Endodermal cell (in vitro differentiated cells): ENCODE measurements around the gene ABHD8. TPM values are rescaled to one million over a fixed set of nuclear protein-coding genes. Genes with fewer than 3 reads are reported as not detected.

Experiments
- DNase-seq: peaks from one replicate; pipeline ENCODE4 v3.0.0-alpha.2; 2017
- H3K27ac ChIP-seq: 2 replicates; pipeline ENCODE4 v1.5.1; 2013; ENCODE audit warnings: mild to moderate bottlenecking, low read depth, low read length, moderate library complexity
- H3K27me3 ChIP-seq: 2 replicates; pipeline ENCODE4 v1.6.1; 2013; ENCODE audit warnings: mild to moderate bottlenecking, low read length, moderate library complexity; ENCODE audit not compliant: insufficient read depth, control insufficient read depth, poor library complexity, severe bottlenecking
- H3K36me3 ChIP-seq: 2 replicates; pipeline ENCODE4 v1.7.0; 2013; ENCODE audit warnings: mild to moderate bottlenecking, low read length, moderate library complexity; ENCODE audit not compliant: control insufficient read depth, insufficient read depth
- H3K4me1 ChIP-seq: one replicate; pipeline ENCODE4 v1.7.0; 2013; ENCODE audit warnings: low read length; ENCODE audit not compliant: control insufficient read depth, insufficient read depth
- H3K4me3 ChIP-seq: 2 replicates; pipeline ENCODE4 v1.5.1; 2013; ENCODE audit warnings: mild to moderate bottlenecking, low read length, moderate library complexity
- H3K9ac ChIP-seq: 2 replicates; pipeline ENCODE4 v1.6.1; 2013; ENCODE audit warnings: mild to moderate bottlenecking, low read length, moderate library complexity; ENCODE audit not compliant: poor library complexity, severe bottlenecking; ENCODE audit errors: extremely low read depth
- H3K9me3 ChIP-seq: 2 replicates; pipeline ENCODE4 v1.6.1; 2013; ENCODE audit warnings: mild to moderate bottlenecking, low read length, moderate library complexity; ENCODE audit not compliant: control insufficient read depth
- H3K27ac Mint-ChIP-seq: 2 replicates; pipeline ENCODE4 v1.8.0; 2020; ENCODE audit warnings: mixed read lengths
- H3K27me3 Mint-ChIP-seq: 2 replicates; pipeline ENCODE4 v1.8.0; 2021; ENCODE audit warnings: mild to moderate bottlenecking, mixed read lengths; ENCODE audit not compliant: insufficient read depth
- H3K36me3 Mint-ChIP-seq: 2 replicates; pipeline ENCODE4 v1.8.0; 2020; ENCODE audit warnings: low read depth, mixed read lengths
- H3K4me1 Mint-ChIP-seq: 2 replicates; pipeline ENCODE4 v1.8.0; 2020; ENCODE audit warnings: mixed read lengths
- H3K4me3 Mint-ChIP-seq: 2 replicates; pipeline ENCODE4 v1.8.0; 2020; ENCODE audit warnings: mild to moderate bottlenecking, moderate library complexity, mixed read lengths
- H3K9me3 Mint-ChIP-seq: 2 replicates; pipeline ENCODE4 v1.8.0; 2020; ENCODE audit warnings: mild to moderate bottlenecking, mixed read lengths
- CTCF ChIP-seq: fragments of 200-600 bp; sonication (generic); conservative IDR thresholded peaks from 2 replicates; pipeline ENCODE4 v1.5.0; 2021; ENCODE audit warnings: antibody characterized with exemption, mild to moderate bottlenecking
- WGBS, 2 experiments: methylation state at CpG; one replicate each; pipeline versions ENCODE4 v1.1.5 to v1.1.7; 2013; ENCODE audit warnings: missing lambda C conversion rate in 2 of 2, mixed read lengths in 1 of 2; ENCODE audit not compliant: insufficient coverage in 1 of 2, insufficient read length in 1 of 2; 5-methylcytosine and 5-hydroxymethylcytosine counted together
- total RNA-seq, 2 donors: library from RNA; stranded (reverse); fragmentation: NEBNext Ultra II Directional in 1 of 2; extraction: Animal tissue kit (Norgen Biotek cat#: 25700) in 1 of 2; gene quantifications; 2 replicates in 1 of 2; 3 replicates in 1 of 2; pipeline ENCODE4 v1.2.1, GENCODE V29; 2021

ABHD8 gene
- total RNA-seq, 2 donors from 2014 or later = 11.6 to 21.1 TPM

DNA sequence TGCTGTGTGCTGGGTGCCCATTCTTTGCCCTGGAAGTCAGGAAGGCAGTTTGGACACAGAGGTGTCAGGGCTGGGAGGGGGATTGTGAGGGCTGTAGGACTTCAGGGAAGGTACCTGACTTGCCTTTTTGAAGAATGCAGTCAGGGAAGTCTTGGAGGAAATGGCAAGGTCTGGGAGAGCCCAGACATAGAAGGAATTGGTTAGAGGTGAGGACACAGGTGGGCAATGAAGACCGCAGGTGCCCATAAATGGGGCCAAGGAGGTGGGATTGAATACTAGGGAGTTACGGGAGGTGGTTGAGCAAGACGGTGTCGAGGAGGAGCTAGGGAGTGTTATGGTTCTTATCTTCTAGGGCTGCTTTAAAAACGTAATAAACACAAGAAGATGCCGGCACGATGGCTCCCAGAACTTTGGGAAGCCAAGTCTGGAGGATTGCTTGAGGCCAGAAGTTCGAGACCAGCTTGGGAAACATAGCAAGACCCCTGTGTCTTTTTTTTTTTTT is 4.7 kb upstream of the ABHD8 start:
- Histone ChIP-seq H3K4me3 (no peak overlapping the region), H3K4me1 (peaks cover 6% of the 10 kb centered on the region), H3K36me3 (peaks cover 11% of the 10 kb centered on the region), H3K27me3 (no peaks in the 10 kb centered on the region), H3K9ac (no peak overlapping the region), H3K9me3 (no peaks in the 10 kb centered on the region), H3K27ac (no peak overlapping the region)
- H3K9me3 Mint-ChIP-seq = no peaks in the 10 kb centered on the region
- no peak for TF ChIP-seq CTCF
- peaks cover 20% of the 10 kb centered on the region for H3K4me1 Mint-ChIP-seq
- H3K36me3 Mint-ChIP-seq = no peaks in the 10 kb centered on the region
- peak overlapping the region; percentile 48 for H3K27ac Mint-ChIP-seq
- DNase-seq = no peak
- 93 to 96% methylated on average over 7 to 8 of the region's 8 CpGs for WGBS, 2 experiments
- peak overlapping the region; percentile 77 for H3K4me3 Mint-ChIP-seq
- H3K27me3 Mint-ChIP-seq = no peaks in the 10 kb centered on the region

DNA sequence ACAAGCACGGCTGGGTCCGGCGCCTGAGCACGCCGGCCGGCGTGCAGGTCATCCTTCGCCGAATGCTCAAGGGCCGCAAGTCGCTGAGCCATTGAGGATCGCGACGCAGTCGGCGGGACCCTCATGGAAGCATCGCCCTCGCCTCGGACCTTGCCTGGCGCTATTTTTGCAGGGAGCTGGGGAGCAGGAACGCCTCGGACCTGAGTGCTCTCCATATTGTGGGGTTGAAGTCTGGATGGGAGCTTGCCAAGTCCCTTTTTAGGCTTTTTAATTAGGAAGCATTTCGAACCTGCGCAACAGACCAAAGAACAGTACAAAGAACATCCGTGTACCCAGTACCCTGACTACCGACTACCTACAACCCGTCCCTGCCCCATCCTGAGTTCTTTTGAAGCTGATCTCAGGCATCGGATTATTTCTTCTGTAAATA is 3.1 kb upstream of the ABHD8 start:
- H3K27ac ChIP-seq = peak overlapping the region; percentile 73
- peak overlapping the region; percentile 70 for H3K9ac ChIP-seq

GRCh38 chr19:17305517-17306284 is 2.5 kb upstream of the ABHD8 start, which contains the start of gene MRPL34:
Gene MRPL34, plus strand, starts transcription at chr19:17305872. Its CDS starts 21 bp downstream, at chr19:17305893.
- Histone ChIP-seq H3K4me1 (peaks cover 5% of the 10 kb centered on the region), H3K27ac (peak within 1 kb of the TSS; percentile 73), H3K4me3 (peak within 1 kb of the TSS; percentile 93), H3K27me3 (no peaks in the 10 kb centered on the region), H3K36me3 (no peaks in the 10 kb centered on the region), H3K9me3 (no peaks in the 10 kb centered on the region), H3K9ac (peak within 1 kb of the TSS; percentile 70)
- H3K9me3 Mint-ChIP-seq = no peaks in the 10 kb centered on the region
- no peaks in the 10 kb centered on the region for H3K27me3 Mint-ChIP-seq
- peak within 1 kb of the TSS; percentile 77 for H3K4me3 Mint-ChIP-seq
- peaks cover 24% of the 10 kb centered on the region for H3K4me1 Mint-ChIP-seq
- H3K36me3 Mint-ChIP-seq = peaks cover 2% of the 10 kb centered on the region
- DNase-seq = peak; percentile 100
- peak; percentile 84 for TF ChIP-seq CTCF
- peak within 1 kb of the TSS; percentile 95 for H3K27ac Mint-ChIP-seq
- WGBS, 2 experiments = 0% methylated on average over 33 to 55 of the region's 55 CpGs

More for the DNA sequence above, 3.1 kb upstream of the ABHD8 start:
- H3K36me3 Mint-ChIP-seq = no peaks in the 10 kb centered on the region
- H3K27me3 Mint-ChIP-seq = no peaks in the 10 kb centered on the region
- peak overlapping the region; percentile 93 for H3K4me3 ChIP-seq
- no peaks in the 10 kb centered on the region for H3K9me3 ChIP-seq
- whole genome bisulfite sequencing, 2 experiments = 7% methylated on average over 14 to 28 of the region's 28 CpGs
- no peak for TF ChIP-seq CTCF
- H3K4me1 Mint-ChIP-seq = peaks cover 25% of the 10 kb centered on the region
- no peak for DNase-seq
- H3K27ac Mint-ChIP-seq = peak overlapping the region; percentile 95
- H3K36me3 ChIP-seq = peaks cover under 1% of the 10 kb centered on the region
- peak overlapping the region; percentile 77 for H3K4me3 Mint-ChIP-seq
- H3K4me1 ChIP-seq = peaks cover 6% of the 10 kb centered on the region
- H3K9me3 Mint-ChIP-seq = no peaks in the 10 kb centered on the region
- H3K27me3 ChIP-seq = no peaks in the 10 kb centered on the region
